Stimulated activated CD8-positive, alpha-beta memory T cell treated with anti-CD3 and anti-CD28 coated beads, Interleukin-12 subunit alpha, Interleukin-12 subunit beta, amount 100 ng/mL, for 4 hours (primary cell): Measurements from ENCODE around the gene DPH5.

Experiments used
- DNase-seq: peaks from one replicate; pipeline ENCODE4 v3.0.0-alpha.2; 2020; ENCODE audit warnings: low read depth

Gene DPH5

DNA sequence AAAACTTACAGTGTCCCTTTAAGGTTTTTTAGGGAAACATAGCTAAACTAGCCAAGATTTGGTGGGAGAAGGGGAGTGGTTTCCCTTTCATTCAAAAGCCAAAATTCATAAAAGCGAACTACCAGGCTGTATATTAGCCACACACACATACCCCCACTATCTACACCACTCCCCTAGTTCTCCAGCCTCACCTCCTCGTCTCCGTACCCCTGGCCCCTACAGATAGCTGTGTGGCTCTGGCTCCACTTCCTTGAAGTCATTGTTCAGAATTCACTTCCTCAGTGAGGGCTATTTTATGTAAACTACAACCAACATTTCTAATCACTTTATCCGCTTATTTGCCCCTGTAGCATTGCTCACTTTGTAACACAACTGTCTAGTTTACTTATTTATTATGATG lies 5.3 kb upstream of the DPH5 start:
- no peak for DNase-seq

DNA sequence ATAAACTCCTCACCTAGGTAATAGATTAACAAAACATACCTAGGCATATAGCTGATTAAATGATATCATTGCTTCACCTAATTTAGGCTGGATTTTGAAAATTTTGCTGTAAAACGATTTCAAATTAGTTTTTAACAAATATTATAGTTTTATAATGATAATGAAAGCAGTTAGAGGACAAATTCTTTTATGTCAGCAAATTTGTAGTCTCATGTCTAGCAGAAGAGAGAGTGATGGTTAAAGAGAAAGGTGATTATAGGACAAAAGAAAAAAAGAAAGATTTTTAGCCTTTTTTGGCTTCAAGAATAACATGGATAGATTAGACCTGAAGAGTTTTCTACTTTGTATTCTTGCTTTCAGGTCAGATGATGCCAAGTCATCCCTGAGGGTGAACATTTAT lies 3.6 kb upstream of the DPH5 start:
- DNase-seq, result no peak

DNA sequence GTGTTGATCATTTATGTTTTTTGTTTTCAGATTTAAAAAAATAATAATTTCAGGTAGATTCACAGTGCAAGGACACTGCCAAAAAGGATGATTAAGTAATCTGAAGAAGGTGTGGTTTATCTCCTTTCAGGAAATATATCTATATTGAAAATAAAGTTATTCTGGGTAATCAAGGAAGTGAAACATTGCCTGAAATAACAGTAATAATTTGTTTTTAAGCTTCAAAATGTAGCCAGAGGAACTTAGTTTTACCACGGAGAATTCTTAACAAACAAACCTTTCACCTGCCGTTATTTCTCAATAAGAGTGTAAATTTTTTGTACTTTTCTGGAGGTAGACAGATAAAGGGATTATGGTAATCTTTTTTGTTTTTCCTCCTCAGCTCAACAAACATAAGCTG lies 2.9 kb upstream of the DPH5 start:
- no peak for DNase-seq

DNA sequence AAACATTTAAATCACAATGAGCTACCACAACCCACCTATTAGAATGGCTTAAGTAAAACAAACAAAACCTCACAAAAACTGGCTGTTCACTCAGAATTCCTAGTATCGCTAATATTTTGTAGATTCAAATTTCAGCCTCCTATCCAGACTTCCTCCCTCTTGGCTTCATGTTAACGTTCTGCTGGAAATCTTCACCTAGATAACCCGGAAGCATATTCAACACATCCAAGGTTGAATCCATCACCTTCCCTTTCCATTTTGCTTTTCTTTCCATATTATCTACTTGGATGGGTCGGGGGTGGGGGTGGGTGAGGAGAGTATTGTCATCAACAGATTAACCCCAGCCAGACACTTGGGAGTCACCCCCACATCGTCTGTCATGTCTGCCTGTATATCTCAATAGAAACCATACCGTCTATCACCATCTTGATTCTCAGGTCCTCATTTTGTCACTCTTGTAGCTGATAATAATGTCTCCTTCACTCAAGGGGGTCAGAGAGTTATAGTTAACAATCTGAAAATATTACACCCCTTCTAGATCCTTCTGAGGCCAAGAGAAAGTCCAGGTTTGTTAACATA lies 1.7 kb upstream of the DPH5 start:
- no peak for DNase-seq

DNA sequence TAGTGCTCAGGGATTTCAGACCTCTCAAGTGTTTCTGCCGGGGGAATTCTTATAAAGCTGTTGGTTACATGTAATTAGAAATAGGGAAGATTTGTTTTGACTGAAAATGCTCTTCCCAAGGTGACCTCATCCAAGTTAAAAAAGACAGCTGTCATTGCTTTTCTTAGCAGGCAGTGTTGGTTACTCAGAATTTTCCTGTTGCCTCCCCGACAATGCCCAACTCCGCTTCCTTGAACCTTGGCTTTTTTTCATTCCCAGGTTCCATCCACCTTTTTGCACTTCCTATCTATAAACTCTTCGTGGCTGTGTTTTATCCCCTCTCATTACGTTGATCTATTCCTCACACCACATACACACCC lies 825 bp upstream of the DPH5 start:
- no peak for DNase-seq

DNA sequence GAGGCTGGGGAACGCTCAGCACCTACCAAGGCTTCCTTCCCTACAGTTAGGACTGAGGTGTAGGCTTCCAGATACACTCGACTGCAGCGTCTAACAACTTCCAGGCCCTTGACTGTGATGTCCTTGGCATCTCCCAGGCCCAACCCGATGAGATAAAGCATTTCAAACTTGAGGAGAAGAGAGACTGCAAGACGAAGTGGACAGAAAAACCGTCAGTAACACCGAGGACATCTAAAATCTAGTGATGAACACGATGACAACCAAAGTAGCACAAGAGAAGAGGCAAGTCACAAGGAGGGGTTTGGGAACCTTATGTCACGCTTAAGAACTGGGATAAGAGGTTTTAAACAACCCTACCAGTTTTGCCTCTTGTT lies 314 bp downstream of the DPH5 start:
- DNase-seq, result peak; percentile 10

DNA sequence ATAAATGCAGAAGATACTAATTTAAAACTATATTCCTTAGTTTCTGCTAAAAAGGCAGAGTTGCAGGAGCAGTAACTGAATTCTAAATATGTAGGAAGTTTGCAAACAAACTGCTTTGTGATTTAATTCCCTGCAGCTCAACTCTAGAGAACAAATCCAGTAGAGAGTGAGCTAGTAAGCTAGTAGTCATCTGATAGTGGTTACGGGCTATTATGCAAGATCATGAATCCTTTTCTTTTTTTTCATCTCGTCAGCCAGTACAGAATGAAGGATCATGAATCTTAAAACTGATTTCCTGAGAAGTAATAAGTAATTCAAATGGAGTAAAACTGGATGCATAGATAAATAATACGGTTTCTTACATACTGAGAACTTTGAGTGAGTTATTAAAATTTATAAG lies 3.3 kb downstream of the DPH5 start:
- DNase-seq, result no peak

DNA sequence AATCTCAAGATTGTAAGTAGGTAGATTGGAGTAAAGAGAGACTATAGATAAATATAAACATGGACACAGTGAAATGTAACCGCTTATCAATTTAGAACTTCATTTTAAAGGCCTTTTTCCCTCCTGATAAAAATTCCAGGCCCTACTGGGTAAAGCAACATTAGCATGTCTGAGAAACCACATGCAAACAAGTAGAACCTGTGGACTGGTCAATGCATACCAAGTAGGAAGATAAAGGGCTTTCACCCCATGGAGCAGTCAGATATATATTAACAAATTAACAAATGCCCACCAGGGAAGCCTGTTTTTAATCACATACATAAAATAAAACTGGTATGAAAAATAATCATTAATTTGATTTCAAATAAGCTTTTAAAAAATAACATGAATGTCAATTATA lies 8.1 kb downstream of the DPH5 start:
- no peak for DNase-seq

DNA sequence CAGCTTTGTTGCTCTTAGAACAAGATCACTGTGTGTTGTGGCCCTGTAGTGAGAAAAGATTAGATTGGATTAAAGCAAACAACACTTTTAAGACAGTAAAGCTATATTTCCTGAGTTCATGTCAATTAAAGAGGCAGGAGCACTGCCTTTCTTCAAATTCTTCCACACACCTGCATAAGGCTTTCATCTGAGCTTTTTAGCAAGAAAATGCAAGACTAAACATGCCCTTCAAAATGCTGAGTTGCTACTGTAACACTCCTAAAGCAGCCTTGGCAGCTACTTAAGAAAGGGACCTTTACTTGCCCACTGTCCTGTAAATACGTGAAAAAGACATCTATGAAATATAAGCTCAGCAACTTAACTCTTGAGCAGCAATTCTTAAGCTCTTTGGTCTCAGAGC lies 11.8 kb downstream of the DPH5 start:
- DNase-seq, result no peak

DNA sequence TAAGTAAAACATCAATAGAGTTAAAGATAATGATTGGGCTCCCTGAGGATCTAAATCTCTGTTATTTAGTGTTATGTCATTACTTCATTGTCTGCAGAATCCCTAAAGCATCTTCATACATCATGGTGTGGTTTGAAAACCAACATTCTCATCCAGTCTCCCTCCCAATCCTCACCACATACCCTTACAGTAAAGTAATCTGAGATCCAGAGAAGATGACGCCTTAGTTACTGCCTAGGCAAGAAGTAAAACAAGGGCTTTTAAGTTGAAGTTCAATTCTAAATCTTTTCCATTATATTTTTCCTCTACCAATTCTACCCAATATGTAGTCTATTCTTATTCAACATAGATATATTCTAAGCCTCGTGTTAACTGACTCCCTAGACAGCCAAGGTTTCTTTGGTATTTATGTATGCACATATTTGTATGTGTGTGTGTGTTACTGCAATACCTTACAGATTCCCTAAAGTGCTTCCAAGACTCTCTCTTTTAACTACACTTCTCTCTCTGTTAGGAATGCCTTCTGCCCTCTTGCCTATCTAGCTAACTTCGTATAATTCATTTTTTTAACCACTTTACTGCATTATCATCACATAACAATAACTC lies 17.3 kb downstream of the DPH5 start:
- no peak for DNase-seq

DNA sequence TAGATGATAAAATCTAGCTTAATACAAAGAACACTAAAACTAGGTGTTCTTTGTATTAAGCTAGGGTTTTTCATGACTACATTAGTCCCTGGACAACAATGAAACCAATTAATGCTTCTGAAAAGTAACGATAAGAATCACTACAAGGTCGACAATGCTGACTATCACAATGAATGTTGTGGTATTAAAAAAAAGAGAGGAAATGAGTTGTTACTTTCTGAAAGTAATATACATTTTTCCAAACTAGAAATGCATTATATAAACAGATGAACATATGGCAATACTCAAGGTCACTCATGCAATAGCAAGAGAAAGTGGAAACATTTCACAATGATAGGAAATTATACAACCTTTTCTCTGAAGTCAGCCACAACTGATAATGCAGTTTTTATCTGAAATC lies 19.0 kb downstream of the DPH5 start:
- DNase-seq, result no peak

DNA sequence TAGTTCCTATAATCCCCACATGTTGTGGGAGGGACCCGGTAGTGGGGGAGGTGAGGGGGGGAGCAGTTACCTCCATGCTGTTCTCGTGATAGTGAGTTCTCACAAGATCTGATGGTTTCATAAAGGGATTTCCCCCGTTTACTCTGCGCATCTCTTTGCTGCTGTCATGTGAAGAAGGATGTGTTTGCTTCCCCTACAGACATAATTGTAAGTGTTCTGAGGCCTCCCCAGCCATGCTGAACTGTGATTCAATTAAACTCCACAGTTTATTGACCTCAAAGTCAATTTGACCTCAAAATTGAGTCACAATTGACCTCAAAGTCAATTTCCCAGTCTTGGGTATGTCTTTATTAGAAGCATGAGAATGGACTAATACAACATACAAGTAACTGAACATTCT lies 19.7 kb downstream of the DPH5 start:
- no peak for DNase-seq

DNA sequence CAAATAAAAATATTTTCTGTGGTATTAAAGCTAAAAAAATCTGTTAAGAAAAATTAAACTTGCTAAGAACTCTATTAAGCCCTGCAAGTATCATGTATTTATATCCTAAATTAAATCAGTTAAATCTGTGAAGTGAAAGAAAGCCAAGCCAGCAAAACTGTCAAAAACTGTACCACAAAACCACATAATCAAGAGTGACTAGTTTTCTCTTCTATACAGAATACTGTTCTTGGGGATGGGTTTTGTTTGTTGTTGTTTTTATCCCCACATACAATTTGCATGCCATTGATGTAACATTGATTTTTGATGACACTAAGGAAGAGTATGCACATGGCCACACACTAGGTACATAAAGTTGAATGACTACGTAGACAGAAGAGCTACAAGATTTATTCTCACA lies 20.4 kb downstream of the DPH5 start:
- no peak for DNase-seq

DNA sequence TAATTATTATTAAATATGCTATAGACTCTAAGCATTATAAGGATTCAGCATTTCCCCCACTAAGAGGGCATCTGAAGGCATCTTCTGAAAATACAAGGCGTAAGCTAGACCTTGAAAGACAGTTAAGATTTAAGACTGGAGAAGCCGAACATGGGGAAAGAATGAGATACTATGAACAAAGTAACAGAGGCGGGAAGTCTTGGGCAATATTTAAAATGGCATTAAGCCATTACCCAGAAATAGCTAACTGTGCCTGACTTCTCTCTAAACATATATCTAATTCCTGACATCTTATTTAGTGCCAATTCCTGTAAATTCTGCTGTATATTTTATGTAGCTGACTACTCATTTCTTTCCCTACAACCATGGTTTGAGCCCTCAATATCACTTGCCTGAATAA lies 20.9 kb downstream of the DPH5 start:
- DNase-seq, result no peak

DNA sequence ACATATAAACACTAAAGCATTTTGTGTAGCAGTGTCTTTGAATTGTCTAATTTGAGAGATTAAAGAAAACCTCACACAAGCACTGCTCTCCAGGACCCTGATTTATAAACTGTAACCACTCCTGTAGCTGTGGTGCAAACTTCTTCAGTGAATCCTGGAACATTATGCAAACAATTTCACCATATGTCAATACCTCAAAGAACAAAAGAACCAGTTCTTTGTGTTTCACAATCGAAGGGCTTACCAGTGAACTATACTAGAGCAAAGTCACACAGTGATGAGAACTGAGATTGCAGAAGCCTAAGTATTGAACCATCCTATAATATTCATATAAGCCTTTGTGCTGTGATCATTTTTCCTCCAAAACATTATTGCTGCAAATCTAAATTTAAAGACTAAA lies 21.5 kb downstream of the DPH5 start:
- no peak for DNase-seq

DNA sequence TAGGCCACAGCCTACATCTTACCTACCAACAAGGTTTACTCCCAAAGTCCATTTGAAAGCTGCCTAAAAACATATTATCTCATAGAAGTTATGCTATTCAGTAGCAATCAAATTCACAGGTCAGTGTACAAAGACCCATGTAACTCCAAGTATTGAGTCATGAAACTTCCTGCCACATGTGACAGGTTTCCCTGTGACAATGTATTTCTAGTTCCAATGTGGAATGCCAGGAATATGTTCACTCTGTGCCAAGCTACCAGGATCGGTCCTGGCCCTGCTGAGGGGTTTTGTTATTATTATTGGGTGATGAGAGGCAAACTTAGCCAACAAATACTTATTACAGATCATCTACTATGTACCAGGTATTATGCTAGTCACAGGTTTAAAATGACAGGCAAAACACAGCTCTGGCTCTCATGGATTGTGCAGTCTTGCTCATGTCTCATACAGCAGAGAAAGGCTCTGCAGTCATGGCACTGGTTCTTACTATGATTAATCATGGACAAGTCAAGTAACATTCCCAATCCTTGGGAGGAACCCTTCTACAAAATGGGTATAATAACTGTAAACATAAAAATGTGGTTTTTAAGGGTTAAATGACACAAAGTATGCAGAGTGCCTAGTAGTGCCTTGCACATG lies 22.5 kb downstream of the DPH5 start:
- DNase-seq, result no peak

DNA sequence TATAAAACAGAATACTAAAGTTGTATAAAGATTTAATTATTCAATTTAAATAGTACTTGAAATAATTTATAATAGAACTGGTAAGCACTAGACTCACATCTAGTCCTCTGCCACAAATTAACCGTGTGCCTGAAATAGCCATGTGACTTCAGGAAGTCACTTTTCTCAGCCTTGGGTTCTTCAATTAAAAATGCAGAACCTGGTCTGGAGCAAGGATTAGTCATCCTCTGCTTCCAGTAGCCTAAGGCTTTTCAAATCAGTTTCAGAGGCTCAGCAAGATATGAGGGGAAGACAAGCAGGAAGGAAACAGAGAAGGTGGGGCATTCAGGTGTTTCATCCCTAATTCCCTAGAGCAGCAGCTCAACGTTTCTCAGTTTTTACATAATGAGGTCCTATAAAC lies 23.0 kb downstream of the DPH5 start:
- no peak for DNase-seq

DNA sequence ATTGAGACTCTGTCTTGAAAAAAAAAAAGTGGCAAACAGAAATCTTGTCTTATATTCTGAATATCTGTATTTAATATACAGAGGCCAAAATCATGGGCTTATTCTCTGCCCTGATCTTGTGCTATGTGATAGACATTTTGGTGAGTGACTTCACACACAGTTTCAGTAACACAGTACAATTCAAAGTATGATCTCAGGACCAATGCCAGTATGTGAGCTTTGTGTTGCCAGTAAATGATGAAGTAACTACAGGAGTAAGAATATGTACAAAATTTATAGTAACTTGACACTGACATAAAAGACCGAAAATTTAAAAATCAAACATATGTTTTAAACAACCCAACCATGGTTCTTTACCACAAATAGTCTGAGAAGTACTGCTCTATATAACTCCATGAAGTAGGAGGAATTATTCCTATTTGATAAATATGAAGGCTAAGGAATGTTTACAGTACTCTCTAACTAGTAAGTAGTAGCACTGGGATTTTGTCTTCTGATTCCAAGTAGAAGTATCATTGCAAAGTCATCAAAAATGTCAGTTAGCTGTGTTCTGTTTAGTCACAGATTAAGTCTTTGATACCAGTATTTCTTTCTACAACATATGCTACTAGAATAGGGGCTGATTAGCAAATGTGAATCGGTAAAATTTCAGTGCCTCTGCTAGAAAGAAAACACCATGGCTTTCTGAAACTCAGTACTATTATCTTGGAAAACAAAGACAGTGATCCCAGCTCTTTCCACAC lies 25.3 kb downstream of the DPH5 start:
- DNase-seq, result no peak

DNA sequence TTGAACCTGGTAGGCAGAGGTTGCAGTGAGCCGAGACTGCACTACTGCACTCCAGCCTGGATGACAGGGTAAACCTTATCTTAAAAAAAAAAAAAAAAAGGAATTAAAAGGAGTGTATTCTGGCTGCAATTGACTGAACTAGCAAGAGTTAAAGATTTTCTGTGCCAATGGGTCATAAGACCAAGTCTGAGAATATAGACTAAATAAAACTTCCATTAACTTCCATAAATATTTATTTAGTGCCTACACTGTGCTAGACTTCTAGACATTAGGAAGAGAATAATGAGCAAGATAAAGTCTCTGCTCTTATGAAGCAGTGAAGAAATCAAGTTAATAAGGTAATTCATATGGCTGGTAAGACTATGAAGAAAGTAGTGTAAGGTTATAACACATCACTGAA lies 27.2 kb downstream of the DPH5 start:
- no peak for DNase-seq

DNA sequence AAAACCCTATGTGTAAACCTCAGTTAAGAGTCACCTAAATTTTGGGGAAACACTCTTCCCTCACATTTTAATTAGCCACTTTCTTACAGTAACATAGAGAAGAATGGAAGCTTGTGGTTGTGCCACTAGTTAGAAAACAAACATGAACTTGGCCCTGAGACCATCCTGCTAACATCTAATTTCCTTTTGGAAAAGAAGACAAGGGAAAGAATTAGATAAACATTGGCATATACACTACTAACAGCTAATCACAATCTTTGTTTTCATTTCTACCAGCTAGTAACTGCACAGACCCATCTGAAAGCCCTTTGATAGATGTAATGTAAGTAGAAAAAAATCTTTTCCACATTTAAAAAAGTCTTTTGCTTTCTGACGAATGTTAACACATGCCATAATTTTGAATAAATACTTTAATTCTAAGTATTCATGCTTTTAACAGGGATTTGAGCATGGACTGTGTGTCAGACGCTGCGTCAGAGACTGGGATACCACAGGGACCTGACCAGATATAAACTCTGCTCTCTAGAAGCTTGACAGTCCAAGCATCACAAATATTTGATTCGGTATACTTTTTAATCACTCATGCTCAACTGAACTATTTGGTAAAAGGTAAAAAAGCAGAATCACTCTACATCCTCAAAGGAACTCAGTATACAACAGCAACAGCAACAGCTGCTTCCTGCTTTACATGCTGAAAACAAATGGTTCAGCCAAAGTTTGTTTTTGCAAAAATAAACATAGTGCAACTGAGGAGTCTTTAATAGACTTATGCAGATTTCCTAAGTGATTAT lies 30.2 kb downstream of the DPH5 start:
- DNase-seq, result no peak

DNA sequence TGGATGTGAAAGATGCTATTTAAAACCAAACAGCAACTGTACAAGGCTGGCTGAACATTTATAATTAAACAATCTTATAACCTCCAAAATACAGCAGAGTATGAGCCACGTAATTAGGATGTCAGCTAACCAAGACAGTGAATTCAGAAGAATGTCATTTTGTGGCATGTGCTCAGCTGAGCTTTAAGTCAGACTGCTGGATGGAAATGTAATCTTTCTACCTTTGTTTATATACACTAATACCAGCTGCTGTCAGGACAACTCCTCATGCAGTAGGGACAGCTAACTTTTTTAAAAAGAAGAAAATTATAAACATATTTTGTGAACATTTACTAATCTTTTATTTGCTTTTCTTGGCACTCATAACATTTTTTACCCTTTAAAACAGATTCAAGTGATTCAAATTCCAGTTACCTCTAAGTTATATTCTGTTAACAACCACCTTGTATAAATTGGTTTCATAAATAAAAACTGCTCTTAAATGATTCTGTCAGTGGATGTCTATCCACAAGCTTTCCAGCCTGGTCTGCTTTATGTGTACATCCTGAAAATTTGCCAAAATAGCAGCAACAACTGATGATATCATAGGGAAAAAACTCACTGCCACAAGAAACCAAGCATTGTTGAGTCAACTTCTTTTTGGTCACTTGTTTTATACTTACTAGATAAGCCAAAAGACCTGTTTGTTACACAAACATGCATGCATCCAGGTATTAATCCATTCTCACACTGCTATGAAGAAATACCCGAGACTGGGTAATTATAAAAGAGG lies 36.1 kb downstream of the DPH5 start:
- DNase-seq, result no peak

DNA sequence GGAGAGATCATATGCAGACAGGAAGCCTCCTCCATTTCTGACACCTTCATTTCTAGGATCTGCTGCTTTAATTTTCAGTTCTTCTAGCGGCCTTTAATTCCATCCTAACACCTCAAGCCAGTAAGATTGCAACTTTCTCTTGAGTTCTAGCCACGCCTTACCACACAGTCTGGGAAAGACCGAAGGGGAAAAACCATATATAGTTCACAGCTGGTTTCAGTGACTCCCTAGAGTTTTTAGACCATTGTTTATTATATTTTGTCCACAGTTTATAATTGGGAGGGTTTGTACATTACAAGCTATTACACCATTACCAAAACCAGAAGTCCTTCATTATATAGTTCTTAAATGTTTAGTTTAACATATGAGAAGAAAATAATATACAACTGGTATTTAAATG lies 37.5 kb downstream of the DPH5 start:
- no peak for DNase-seq
